GM10248 (cell line): ENCODE results near the gene DUSP22.

Source experiments
- CTCF ChIA-PET: fragments of 300-600 bp; sonication (Branson Sonifier 250); formaldehyde crosslinking; extraction: SDS; loops from one replicate; lab custom pipeline; 2021; ENCODE audit warnings: antibody characterized with exemption; lab: Yijun Ruan, JAX
- POLR2A ChIA-PET: fragments of 350-650 bp; sonication (Branson Sonifier 250); formaldehyde crosslinking; extraction: SDS; loops from one replicate; lab custom pipeline; 2020; ENCODE audit warnings: antibody characterized with exemption; lab: Yijun Ruan, JAX
- DNase-seq: peaks from one replicate; pipeline ENCODE4 v3.0.0; 2012; ENCODE audit errors: extremely low spot score
- CTCF ChIP-seq: IDR thresholded peaks from 2 replicates; pipeline ENCODE4 v1.5.1; 2012; ENCODE audit warnings: mild to moderate bottlenecking, low read depth; ENCODE audit errors: extremely low read depth, missing control alignments, control extremely low read depth

DUSP22 gene

GRCh38 chr6:318243-318890, 26.1 kb downstream of the DUSP22 start:
- no peak for DNase-seq
- no peak for TF ChIP-seq CTCF
- ChIA-PET CTCF (interaction anchor here (0.6 to 23.8 kb wide), 12 partner anchors 9 to 102 kb away, joined by 3 to 420 read pairs (median 6); no protein-coding TSS in a partner anchor), POLR2A (interaction anchor here (1.0 to 3.6 kb wide), 5 partner anchors 9 to 91 kb away, joined by 3 to 20 read pairs (median 4); partner anchors contain the start of gene IRF4)

DNA sequence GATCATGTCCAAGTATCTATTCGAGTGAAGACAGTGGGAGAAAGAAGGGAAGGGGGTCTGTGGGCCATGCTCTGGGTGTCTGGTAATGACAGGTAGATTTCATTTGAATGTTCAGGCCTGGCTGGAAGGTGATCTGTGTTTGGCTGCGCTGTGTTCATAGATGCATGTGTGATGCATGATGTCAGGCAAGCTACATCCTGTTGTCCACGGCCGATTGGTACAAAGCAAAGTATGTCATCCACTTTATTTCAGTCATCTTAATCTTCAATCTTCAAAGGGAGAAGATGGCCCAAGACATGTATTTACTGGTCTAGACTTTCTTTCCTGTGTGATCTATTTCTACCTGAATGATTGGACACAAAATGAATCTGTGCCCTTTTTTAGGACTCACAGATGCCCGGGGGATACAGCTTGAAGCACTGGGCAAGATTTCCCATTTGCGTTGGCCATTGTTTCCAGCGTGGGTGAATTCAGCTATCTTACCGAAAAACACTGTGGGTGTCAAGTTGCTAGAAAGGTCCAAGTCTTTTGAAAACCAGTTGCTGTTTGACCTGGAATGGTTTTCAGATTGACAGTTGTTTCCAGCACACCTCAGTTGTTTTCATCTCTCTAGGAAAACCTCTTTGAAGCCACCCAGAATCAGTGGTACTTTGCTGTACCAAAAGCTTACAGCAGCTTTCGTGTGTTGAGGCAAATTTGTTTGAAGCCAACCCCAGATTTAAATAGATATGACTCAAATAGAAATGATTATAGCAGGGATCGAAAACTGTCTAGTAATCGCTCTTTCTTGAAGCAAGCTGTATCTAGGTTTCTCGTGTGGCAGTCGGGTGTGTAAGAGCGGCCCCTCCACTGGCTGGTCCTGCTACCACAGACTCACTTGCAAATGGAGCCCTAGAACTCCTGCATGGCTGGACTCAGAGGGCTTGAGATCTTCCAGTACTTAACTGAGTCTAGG, 27.2 kb downstream of the DUSP22 start:
- peak; percentile 82 for DNase-seq
- no peak for TF ChIP-seq CTCF
- ChIA-PET POLR2A (interaction anchor here (1.3 to 1.6 kb wide), 2 partner anchors 12 to 73 kb away, joined by 6 to 17 read pairs; partner anchors contain the start of gene IRF4), CTCF (interaction anchor here (0.8 to 23.8 kb wide), 9 partner anchors 10 to 135 kb away, joined by 3 to 420 read pairs (median 4); no protein-coding TSS in a partner anchor)

DNA sequence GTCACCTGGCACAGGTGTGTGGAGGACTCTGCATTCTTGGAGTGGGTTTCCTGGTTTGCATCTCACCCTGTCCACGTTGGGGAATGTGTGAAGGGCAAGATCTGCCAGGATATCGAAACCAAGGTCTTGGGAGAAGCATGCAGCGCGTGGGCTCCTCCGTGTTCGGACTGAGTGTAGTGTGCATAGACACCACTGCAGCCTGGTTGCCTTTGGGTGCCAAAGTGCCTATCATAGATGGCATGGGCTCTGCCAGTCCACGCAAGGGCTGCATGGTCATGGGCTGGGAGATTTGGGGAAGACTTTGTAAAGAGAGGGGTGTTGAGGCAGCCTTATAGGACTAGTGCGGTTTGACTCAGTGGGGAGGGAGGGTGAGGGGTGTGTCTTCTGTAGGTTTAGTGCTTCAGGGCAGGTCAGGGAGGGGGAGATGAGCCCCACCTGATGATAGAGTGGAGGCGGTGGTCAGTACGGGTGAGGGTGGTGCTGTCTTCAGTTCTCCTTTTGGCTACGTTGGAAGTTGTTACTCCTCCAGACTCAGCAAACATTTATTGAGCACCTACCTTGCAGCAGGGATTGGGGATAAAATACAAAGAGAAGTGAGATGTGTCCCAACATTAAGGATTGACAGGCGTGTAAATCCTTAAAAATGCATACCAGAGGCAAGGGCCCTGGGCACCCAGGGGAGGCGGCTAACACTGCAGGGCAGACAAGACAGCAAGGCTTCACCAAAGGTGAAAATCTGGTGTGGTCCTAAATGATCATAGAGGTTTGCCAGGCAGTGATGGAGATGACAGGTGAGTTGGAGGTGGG, 28.3 kb downstream of the DUSP22 start:
- ChIA-PET CTCF (interaction anchor here (0.8 to 23.8 kb wide), 11 partner anchors 7 to 132 kb away, joined by 3 to 420 read pairs (median 8); no protein-coding TSS in a partner anchor), POLR2A (interaction anchor here (0.6 to 1.6 kb wide), 3 partner anchors 71 to 134 kb away, joined by 3 to 17 read pairs (median 3); partner anchors contain the start of gene IRF4)
- no peak for TF ChIP-seq CTCF
- DNase-seq: no peak

DNA sequence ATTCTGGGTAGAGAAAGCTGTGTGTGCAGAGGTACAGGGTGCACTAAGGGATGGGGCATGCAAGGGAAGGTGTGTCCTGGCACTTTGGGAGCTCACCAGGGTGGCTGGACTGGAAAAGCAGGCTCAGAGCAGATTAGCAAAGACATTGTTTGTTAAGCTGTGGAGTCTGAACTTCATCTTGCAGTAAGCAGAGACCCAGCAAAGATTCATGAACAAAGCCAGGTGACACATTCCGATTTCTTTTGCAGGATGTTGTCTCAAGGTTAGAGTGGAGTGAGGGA, 28.8 kb downstream of the DUSP22 start:
- ChIA-PET CTCF (interaction anchor here (1.0 to 23.8 kb wide), 11 partner anchors 8 to 132 kb away, joined by 3 to 420 read pairs (median 4); no protein-coding TSS in a partner anchor), POLR2A (interaction anchor here (0.6 to 0.8 kb wide), 2 partner anchors 71 to 134 kb away, joined by 3 read pairs; partner anchors contain the start of gene IRF4)
- DNase-seq: no peak
- no peak for TF ChIP-seq CTCF

DNA sequence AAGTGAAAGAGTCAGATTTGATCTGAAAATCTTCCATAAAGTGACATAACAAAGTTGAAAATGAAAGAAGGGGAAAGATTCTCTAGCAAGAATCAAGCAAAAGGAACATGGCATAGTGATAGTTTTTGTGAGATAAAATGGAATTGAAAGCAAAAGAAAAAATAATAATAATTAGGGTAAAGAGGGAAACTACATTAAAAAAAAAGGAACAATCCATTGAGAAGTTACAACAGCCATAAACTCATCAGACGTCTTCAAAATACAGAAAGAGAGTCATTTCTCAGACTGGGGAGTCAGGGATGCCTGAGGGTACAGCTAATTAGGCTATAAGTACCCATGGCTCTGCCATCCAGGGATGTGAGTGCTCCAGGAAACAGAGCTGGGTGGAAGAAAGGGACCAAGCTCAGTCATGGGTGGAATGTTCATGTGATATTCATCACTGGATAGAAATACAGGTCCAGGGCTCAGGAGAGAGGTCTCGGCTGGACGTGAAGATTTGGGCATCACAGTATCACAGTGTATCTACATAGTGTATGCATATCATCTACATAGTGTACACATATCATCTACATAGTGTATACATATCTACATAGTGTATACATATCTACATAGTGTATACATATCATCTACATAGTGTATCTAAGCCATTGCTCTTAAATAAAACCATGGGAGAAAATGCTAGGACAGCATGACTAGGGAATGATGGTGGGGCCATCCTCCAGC, 29.4 kb downstream of the DUSP22 start:
- DNase-seq: no peak
- CTCF ChIA-PET: interaction anchor here (0.6 to 23.8 kb wide), 15 partner anchors 8 to 137 kb away, joined by 3 to 420 read pairs (median 4); no protein-coding TSS in a partner anchor
- no peak for TF ChIP-seq CTCF
- POLR2A ChIA-PET: interaction anchor here (0.6 to 2.2 kb wide), 3 partner anchors 26 to 70 kb away, joined by 3 to 8 read pairs (median 3); partner anchors contain the start of gene IRF4
